Neuron (in vitro differentiated cells): ENCODE measurements around the gene MS4A3.
"Not testable (repeated sequence)": the region's sequence is repeated elsewhere in the genome, so short reads cannot be mapped to it uniquely, and the experiment has no call there.

Experiments
- H2AFZ ChIP-seq: one replicate; pipeline ENCODE4 v1.6.1; 2013; ENCODE audit warnings: low read depth, mild to moderate bottlenecking, inconsistent platforms, low read length, moderate library complexity
- H3K27me3 ChIP-seq: one replicate; pipeline ENCODE4 v1.6.1; 2013; ENCODE audit warnings: low read length; ENCODE audit not compliant: insufficient read depth
- H3K36me3 ChIP-seq: one replicate; pipeline ENCODE4 v1.6.1; 2013; ENCODE audit warnings: low read length; ENCODE audit not compliant: insufficient read depth
- H3K4me1 ChIP-seq: one replicate; pipeline ENCODE4 v1.6.1; 2013; ENCODE audit warnings: low read length; ENCODE audit not compliant: insufficient read depth
- H3K4me3 ChIP-seq: 2 replicates; pipeline ENCODE4 v1.5.1; 2013; ENCODE audit warnings: mild to moderate bottlenecking, low read length, moderate library complexity
- H3K9me3 ChIP-seq: one replicate; pipeline ENCODE4 v1.6.1; 2013; ENCODE audit warnings: low read length

MS4A3 gene, protein sequence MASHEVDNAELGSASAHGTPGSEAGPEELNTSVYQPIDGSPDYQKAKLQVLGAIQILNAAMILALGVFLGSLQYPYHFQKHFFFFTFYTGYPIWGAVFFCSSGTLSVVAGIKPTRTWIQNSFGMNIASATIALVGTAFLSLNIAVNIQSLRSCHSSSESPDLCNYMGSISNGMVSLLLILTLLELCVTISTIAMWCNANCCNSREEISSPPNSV

DNA sequence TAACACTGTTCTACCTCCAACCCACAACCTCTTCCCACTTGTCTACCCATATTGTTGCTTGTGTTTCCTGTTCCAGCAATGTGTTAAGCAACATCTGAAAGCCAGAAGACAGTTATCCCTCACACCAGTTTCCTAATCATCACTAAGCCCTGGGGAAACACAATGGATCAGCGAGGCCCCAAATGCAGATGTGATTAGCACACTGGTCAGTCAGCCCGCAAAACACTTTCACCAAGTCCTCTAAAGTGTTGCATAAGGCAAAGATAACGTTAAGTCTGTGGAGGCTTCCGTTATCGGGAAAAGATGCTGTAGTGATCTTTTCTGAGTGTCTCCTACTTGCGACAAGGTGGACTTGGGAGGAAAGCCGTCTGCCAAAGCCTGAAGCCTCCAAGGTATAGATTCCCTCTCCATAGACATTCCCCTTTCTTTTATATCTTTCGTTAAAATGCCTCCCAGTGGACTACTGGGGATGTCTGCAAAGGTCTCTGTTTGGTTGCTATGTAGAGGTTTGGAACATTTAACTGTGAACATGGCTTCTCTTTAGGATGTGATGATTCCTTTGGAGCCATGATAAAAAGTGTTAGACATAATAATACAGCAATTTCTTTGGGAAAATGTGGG is at the start of gene MS4A3:
MS4A3 (plus strand) TSS at position 317 of the 621 bp plus-strand sequence. CDS start 4,496 bp downstream, outside the sequence.
- no peak within 1 kb of the TSS for H2AFZ ChIP-seq
- H3K9me3 ChIP-seq, result no peaks in the 10 kb centered on the region
- H3K27me3 ChIP-seq, result no peaks in the 10 kb centered on the region
- H3K4me3 ChIP-seq, result no peak within 1 kb of the TSS
- no peaks in the 10 kb centered on the region for H3K36me3 ChIP-seq
- no peaks in the 10 kb centered on the region for H3K4me1 ChIP-seq

DNA sequence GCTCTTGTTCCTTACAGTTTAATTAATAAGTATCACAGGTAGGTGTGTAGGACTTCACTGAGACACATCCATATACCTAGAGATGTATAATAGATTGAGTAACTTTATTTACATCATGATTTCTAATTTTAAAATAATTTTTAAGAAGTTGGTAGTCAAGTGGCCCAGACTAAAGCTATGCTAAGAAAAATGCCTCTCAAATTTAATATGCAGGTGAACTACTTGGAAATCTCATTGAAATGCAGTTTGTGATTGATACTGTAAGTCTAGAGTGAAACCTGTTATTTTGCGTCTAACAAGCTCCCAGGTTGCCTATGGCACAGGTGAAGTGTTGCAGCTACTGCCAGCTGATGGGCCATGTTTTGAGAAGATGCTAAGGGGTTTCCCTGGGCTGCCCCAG is 39.6 kb upstream of the MS4A3 start, which contains the start of gene OOSP4B:
OOSP4B (plus strand) TSS at position 301 of the 400 bp plus-strand sequence.
- Histone ChIP-seq H2AFZ (no peak within 1 kb of the TSS), H3K4me1 (no peaks in the 10 kb centered on the region), H3K9me3 (no peaks in the 10 kb centered on the region), H3K4me3 (no peak within 1 kb of the TSS), H3K36me3 (no peaks in the 10 kb centered on the region), H3K27me3 (no peaks in the 10 kb centered on the region)

GRCh38 chr11:60018058-60018457 is 38.4 kb upstream of the MS4A3 start:
- H2AFZ ChIP-seq, result no peak overlapping the region
- H3K9me3 ChIP-seq, result no peaks in the 10 kb centered on the region
- H3K36me3 ChIP-seq, result no peaks in the 10 kb centered on the region
- no peaks in the 10 kb centered on the region for H3K4me1 ChIP-seq
- no peak overlapping the region for H3K4me3 ChIP-seq
- H3K27me3 ChIP-seq, result no peaks in the 10 kb centered on the region

DNA sequence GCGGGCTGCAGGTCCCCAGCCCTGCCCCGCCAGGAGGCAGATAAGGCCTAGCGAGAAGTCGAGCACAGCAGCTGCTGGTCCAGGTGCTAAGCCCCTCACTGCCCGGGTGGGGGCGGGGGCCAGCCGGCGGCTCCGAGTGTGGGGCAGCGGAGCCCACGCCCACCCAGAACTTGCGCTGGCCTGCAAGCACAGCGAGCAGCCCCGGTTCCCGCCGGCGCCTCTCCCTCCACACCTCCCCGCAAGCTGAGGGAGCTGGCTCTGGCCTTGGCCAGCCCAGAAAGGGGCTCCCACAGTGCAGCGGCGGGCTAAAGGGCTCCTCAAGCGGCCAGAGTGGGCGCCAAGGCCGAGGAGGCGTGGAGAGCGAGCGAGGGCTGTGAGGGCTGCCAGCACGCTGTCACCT is 36.1 kb upstream of the MS4A3 start:
- not testable (repeated sequence) for H3K27me3 ChIP-seq, H3K4me1 ChIP-seq, H2AFZ ChIP-seq, H3K36me3 ChIP-seq, H3K4me3 ChIP-seq, H3K9me3 ChIP-seq

DNA sequence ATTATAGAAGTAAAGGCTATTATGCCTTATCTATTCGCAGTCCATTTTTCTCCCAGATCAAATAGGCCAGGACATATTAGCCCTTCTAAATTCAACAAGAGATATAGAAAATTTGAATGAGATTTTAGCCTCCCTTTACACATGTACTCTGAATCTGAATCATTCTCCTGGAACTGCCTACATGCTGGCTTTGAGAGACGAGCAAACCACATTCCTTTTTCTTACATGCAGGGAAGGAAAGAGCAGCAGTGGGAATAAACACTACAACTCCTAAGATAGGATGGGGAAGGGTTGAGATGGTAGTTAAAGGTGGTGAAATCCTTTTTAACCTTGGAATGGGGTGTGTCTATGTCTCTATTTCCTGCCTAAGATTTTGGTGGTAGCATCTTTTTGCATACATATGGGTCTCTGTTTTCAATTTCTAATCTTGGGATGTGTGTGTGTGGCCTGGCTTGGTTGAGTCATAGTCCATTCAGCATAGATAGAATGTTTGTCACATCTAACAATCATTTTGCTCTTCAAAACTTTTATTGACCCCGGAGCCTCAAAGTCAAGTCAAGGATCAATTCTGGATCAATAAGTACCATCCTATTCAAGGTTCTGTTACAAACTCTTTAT is 27.3 kb upstream of the MS4A3 start:
- H2AFZ ChIP-seq, result no peak overlapping the region
- no peaks in the 10 kb centered on the region for H3K27me3 ChIP-seq
- H3K36me3 ChIP-seq, result no peaks in the 10 kb centered on the region
- no peaks in the 10 kb centered on the region for H3K4me1 ChIP-seq
- no peak overlapping the region for H3K4me3 ChIP-seq
- H3K9me3 ChIP-seq, result no peaks in the 10 kb centered on the region

DNA sequence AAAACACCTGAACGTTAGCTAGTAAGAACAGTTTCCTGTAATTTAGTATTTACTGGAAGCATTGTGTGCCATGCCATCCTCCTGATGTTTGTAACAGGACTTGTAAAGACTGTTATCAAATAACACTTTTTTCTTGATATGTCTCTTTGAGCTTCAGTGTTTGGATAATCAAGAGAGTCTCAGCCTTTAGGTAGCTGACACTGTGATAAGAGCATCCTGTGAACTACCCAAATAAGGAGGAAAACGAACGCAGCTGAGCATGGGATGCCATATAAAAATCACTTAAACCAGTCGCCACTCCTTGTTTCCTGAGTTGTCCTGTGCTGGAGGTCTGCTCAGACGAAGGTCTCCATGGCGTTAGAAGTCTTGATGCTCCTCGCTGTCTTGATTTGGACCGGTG is 16.4 kb upstream of the MS4A3 start, which contains the start of gene OOSP2:
OOSP2 (plus strand) TSS at position 301 of the 400 bp plus-strand sequence; CDS start at position 352, 51 bp downstream.
- no peaks in the 10 kb centered on the region for H3K27me3 ChIP-seq
- H3K36me3 ChIP-seq, result no peaks in the 10 kb centered on the region
- no peaks in the 10 kb centered on the region for H3K9me3 ChIP-seq
- no peaks in the 10 kb centered on the region for H3K4me1 ChIP-seq
- no peak within 1 kb of the TSS for H2AFZ ChIP-seq
- H3K4me3 ChIP-seq, result no peak within 1 kb of the TSS

DNA sequence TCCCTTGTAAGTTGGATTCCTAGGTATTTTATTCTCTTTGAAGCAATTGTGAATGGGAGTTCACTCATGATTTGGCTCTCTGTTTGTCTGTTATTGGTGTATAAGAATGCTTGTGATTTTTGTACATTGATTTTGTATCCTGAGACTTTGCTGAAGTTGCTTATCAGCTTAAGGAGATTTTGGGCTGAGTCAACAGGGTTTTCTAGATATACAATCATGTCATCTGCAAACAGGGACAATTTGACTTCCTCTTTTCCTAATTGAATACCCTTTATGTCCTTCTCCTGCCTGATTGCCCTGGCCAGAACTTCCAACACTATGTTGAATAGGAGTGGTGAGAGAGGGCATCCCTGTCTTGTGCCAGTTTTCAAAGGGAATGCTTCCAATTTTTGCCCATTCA is 6.0 kb upstream of the MS4A3 start:
- not testable (repeated sequence) for H3K9me3 ChIP-seq, H3K36me3 ChIP-seq, H3K4me1 ChIP-seq, H2AFZ ChIP-seq, H3K4me3 ChIP-seq, H3K27me3 ChIP-seq

- H3K27me3 ChIP-seq, H3K36me3 ChIP-seq, H3K9me3 ChIP-seq, H3K4me1 ChIP-seq, H3K4me3 ChIP-seq, H2AFZ ChIP-seq: not testable (repeated sequence)
Observed at GRCh38 chr11:60050839-60051238, 5.6 kb upstream of the MS4A3 start.

DNA sequence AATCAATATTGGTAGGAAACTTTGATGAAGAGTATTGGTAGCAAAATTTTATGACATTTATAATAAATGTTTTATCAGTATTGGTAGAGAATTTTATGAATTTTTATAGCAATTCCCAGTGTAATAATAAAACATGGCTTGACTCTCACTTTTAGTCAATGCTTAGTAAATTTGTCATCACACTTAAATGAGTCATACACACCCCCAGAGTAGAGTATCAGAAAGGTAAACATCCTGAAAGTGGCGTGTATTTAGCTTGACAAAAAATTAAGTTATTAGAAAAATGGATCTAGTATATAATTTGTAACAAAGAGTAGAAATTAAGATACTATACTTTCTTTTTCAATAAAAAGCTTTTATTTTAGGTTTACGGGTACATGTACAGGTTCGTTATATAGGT is 2.6 kb downstream of the MS4A3 start:
- H3K9me3 ChIP-seq, result no peaks in the 10 kb centered on the region
- H3K4me1 ChIP-seq, result no peaks in the 10 kb centered on the region
- no peaks in the 10 kb centered on the region for H3K36me3 ChIP-seq
- H3K27me3 ChIP-seq, result no peaks in the 10 kb centered on the region
- H2AFZ ChIP-seq, result no peak overlapping the region
- H3K4me3 ChIP-seq, result no peak overlapping the region

GRCh38 chr11:60059521-60060240 is 3.2 kb downstream of the MS4A3 start:
- Histone ChIP-seq H3K36me3 (no peaks in the 10 kb centered on the region), H3K4me3 (no peak overlapping the region), H2AFZ (no peak overlapping the region), H3K9me3 (no peaks in the 10 kb centered on the region), H3K27me3 (no peaks in the 10 kb centered on the region), H3K4me1 (no peaks in the 10 kb centered on the region)

GRCh38 chr11:60064111-60064510 is 7.6 kb downstream of the MS4A3 start:
- Histone ChIP-seq H3K4me3 (no peak overlapping the region), H2AFZ (no peak overlapping the region), H3K4me1 (no peaks in the 10 kb centered on the region), H3K27me3 (no peaks in the 10 kb centered on the region), H3K9me3 (no peaks in the 10 kb centered on the region), H3K36me3 (no peaks in the 10 kb centered on the region)

DNA sequence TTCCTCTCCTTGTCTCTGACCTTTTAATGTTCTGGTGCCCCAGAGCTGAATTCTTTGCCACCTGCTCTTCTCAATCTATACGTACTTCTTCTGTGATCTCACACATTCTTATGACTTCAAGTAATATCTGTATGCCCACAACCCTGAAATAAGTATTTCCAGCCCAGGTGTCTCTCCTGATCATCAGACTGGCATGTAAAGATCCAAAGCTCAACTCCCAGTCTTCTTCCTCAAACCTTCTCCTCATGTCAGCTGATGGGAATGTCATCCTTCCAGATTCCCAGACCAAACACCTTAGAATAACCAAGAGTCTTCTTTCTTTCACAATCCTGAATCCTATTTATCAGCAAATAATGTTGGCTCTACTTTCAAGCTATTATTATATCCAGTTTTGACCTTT is 9.3 kb downstream of the MS4A3 start:
- no peak overlapping the region for H2AFZ ChIP-seq
- H3K4me1 ChIP-seq, result no peaks in the 10 kb centered on the region
- no peaks in the 10 kb centered on the region for H3K9me3 ChIP-seq
- no peaks in the 10 kb centered on the region for H3K36me3 ChIP-seq
- no peaks in the 10 kb centered on the region for H3K27me3 ChIP-seq
- no peak overlapping the region for H3K4me3 ChIP-seq

DNA sequence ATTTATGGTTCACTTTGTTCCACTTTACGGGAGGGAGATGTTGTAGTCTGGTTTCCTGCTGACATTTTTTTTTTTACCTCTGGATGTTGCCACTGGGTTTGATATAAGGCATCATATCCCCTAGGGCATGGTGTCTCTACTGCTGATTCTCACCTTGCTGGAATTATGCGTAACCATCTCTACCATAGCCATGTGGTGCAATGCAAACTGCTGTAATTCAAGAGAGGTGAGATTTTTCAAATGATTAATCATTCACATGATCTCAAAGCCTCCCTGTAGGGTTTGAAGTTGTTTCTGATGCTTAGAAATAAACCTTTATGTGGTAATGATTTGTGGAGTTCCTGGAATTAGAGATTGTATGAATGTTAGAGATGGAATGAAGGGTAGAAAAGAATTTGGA is 13.0 kb downstream of the MS4A3 start:
- no peaks in the 10 kb centered on the region for H3K27me3 ChIP-seq
- no peak overlapping the region for H3K4me3 ChIP-seq
- no peaks in the 10 kb centered on the region for H3K9me3 ChIP-seq
- H3K36me3 ChIP-seq, result no peaks in the 10 kb centered on the region
- no peak overlapping the region for H2AFZ ChIP-seq
- H3K4me1 ChIP-seq, result no peaks in the 10 kb centered on the region
